Osteocyte (in vitro differentiated cells): Measurements from ENCODE around the gene SRC. TPM values are rescaled to one million over a fixed set of nuclear protein-coding genes. Genes with fewer than 3 reads are reported as not detected.

Experiments
- DNase-seq: peaks from one replicate; pipeline ENCODE4 v3.0.0; 2021; ENCODE audit warnings: mixed read lengths; ENCODE audit not compliant: unreplicated experiment; ENCODE audit errors: extremely low spot score
- H3K27ac Mint-ChIP-seq: one replicate; pipeline ENCODE4 v1.8.0; 2021; ENCODE audit warnings: mild to moderate bottlenecking, mixed read lengths; ENCODE audit not compliant: unreplicated experiment
- H3K27me3 Mint-ChIP-seq: one replicate; pipeline ENCODE4 v1.8.0; 2021; ENCODE audit warnings: mixed read lengths; ENCODE audit not compliant: unreplicated experiment
- H3K36me3 Mint-ChIP-seq: one replicate; pipeline ENCODE4 v1.8.0; 2021; ENCODE audit warnings: mixed read lengths; ENCODE audit not compliant: unreplicated experiment
- H3K4me1 Mint-ChIP-seq: one replicate; pipeline ENCODE4 v1.8.0; 2021; ENCODE audit warnings: mixed read lengths; ENCODE audit not compliant: unreplicated experiment
- H3K4me3 Mint-ChIP-seq: one replicate; pipeline ENCODE4 v1.8.0; 2021; ENCODE audit warnings: mild to moderate bottlenecking, moderate library complexity, mixed read lengths; ENCODE audit not compliant: unreplicated experiment
- H3K9me3 Mint-ChIP-seq: one replicate; pipeline ENCODE4 v1.8.0; 2021; ENCODE audit warnings: mixed read lengths; ENCODE audit not compliant: unreplicated experiment
- total RNA-seq: library from RNA; stranded (reverse); gene quantifications from 2 replicates; pipeline ENCODE4 v1.2.1, GENCODE V29; 2021
- TF ChIP-seq, protein P1 (sequence below): fragments of 200-600 bp; sonication (generic); IDR thresholded peaks from 2 replicates; pipeline ENCODE4 v1.5.0; 2021; ENCODE audit warnings: antibody characterized with exemption, mild to moderate bottlenecking, moderate library complexity

Gene SRC
- total RNA-seq, 1 donor from 2014 or later: 32.5 TPM

GRCh38 chr20:37419774-37420542 is 74.0 kb downstream of the SRC start:
- Mint-ChIP-seq H3K36me3 (no peaks in the 10 kb centered on the region), H3K9me3 (no peaks in the 10 kb centered on the region), H3K4me3 (no peak overlapping the region), H3K27me3 (peaks cover 43% of the 10 kb centered on the region), H3K27ac (no peak overlapping the region), H3K4me1 (peaks cover 8% of the 10 kb centered on the region)
- TF ChIP-seq, protein P1, sequence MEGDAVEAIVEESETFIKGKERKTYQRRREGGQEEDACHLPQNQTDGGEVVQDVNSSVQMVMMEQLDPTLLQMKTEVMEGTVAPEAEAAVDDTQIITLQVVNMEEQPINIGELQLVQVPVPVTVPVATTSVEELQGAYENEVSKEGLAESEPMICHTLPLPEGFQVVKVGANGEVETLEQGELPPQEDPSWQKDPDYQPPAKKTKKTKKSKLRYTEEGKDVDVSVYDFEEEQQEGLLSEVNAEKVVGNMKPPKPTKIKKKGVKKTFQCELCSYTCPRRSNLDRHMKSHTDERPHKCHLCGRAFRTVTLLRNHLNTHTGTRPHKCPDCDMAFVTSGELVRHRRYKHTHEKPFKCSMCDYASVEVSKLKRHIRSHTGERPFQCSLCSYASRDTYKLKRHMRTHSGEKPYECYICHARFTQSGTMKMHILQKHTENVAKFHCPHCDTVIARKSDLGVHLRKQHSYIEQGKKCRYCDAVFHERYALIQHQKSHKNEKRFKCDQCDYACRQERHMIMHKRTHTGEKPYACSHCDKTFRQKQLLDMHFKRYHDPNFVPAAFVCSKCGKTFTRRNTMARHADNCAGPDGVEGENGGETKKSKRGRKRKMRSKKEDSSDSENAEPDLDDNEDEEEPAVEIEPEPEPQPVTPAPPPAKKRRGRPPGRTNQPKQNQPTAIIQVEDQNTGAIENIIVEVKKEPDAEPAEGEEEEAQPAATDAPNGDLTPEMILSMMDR: no peak
- DNase-seq: no peak

DNA sequence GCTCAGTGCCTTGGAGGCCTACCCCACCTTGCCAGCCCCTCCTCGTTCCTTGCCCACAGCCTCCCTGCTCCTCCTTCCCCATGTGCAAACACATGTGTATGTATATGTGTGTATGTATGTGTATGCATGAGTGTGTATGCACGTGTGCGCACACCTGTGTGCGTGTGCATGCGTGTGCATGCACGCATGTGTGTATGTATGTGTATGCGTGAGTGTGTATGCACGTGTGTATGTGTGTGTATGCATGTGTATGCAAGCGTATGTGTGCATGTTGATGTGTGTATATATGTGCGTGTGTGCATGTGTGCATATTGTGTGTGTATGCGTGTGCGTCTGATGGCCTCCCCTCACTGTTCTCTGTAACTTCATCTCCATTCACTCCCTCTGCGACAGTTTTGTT is 74.7 kb downstream of the SRC start:
- TF ChIP-seq, protein P1: no peak
- H3K9me3 Mint-ChIP-seq: no peaks in the 10 kb centered on the region
- H3K36me3 Mint-ChIP-seq: no peaks in the 10 kb centered on the region
- no peak overlapping the region for H3K4me3 Mint-ChIP-seq
- H3K4me1 Mint-ChIP-seq: peaks cover 8% of the 10 kb centered on the region
- DNase-seq: no peak
- peaks cover 42% of the 10 kb centered on the region for H3K27me3 Mint-ChIP-seq
- no peak overlapping the region for H3K27ac Mint-ChIP-seq

DNA sequence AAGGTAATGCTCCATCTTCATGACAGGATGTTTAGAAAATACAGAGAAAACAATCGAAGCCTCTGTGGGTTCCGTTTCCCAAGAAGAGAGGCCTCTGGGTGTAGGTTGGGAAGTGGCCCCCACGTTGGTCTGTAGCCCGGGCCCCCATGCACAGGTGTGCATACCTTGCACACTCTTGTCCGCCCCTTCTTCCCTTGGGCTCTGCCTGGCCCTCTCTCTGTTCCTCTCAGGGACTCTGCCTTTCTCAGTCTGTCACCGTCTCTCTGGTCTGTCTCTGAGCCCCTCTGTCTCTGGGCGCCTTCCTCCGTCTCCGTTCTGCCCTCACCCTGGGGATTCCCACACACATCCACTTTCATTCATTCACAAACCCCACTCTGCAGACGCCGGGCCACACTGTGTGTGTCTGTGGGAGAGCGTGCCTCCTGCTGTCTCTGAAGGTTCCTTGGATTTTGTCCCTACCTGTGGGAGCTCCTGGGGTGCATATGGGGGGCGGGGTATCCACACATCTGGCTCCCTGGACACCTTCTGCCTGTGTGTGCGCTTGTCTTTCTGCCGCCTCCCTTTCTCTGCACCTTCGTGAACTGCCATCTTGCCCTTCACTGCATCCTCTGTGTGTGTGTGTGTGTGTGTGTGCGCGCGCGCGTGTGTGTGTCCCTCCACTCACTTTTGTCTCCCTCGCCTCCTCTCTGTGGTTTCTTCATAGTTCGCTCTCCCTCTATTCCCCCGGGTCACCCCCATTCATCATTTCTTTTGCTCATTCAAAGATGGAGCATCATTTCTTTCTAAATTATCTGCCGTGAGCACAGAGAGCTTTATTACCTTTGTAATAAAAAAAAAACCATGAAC is 75.3 kb downstream of the SRC start:
- TF ChIP-seq, protein P1: no peak
- H3K4me1 Mint-ChIP-seq: peaks cover 8% of the 10 kb centered on the region
- H3K27ac Mint-ChIP-seq: no peak overlapping the region
- H3K36me3 Mint-ChIP-seq: no peaks in the 10 kb centered on the region
- H3K4me3 Mint-ChIP-seq: no peak overlapping the region
- H3K9me3 Mint-ChIP-seq: no peaks in the 10 kb centered on the region
- peaks cover 39% of the 10 kb centered on the region for H3K27me3 Mint-ChIP-seq
- no peak for DNase-seq

DNA sequence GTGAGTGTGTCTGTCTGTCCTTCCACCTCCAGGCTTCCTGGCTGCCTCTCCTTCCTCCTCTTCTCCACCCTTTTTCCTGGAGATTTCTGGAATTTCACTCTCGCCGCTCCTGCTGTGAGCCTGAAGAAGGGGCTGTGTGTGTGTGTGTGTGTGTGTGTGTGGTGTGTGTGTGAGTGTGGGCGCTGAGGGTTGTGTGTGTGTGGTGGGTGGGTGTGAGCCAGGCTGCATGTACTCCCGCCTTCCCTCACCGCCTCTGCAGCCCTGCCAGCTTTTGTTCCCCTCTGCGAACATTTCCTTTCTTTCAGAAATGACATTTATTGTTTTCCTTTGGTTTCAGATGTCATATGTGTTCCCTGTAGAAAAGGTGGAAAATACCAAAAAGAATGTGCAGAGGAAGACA is 76.0 kb downstream of the SRC start:
- H3K9me3 Mint-ChIP-seq: no peaks in the 10 kb centered on the region
- no peak overlapping the region for H3K4me3 Mint-ChIP-seq
- peaks cover 8% of the 10 kb centered on the region for H3K4me1 Mint-ChIP-seq
- TF ChIP-seq, protein P1: no peak
- peaks cover 39% of the 10 kb centered on the region for H3K27me3 Mint-ChIP-seq
- no peak overlapping the region for H3K27ac Mint-ChIP-seq
- DNase-seq: no peak
- no peaks in the 10 kb centered on the region for H3K36me3 Mint-ChIP-seq

- Mint-ChIP-seq H3K27me3 (peaks cover 39% of the 10 kb centered on the region), H3K27ac (no peak overlapping the region), H3K9me3 (no peaks in the 10 kb centered on the region), H3K4me1 (peaks cover 8% of the 10 kb centered on the region), H3K4me3 (no peak overlapping the region), H3K36me3 (no peaks in the 10 kb centered on the region)
- TF ChIP-seq, protein P1: no peak
- DNase-seq: no peak
These were observed 76.9 kb downstream of the SRC start for GRCh38 chr20:37422791-37423286.
